OCI-LY7 (cell line): ENCODE results near the gene ASB2. TPM values are rescaled to one million over a fixed set of nuclear protein-coding genes. Genes with fewer than 3 reads are reported as not detected.

ENCODE experiments used
- BruUV-seq: library from RNA; stranded (reverse); fragments of 400-500 nt; replicated peaks from 2 replicates; lab custom pipeline; 2021; lab: Mats Ljungman, UMichigan
- CTCF ChIA-PET: fragments of 300-600 bp; sonication (Branson Sonifier 250); formaldehyde crosslinking; loops from one replicate; lab custom pipeline; 2022; ENCODE audit warnings: antibody characterized with exemption; ENCODE audit not compliant: unreplicated experiment; lab: Charles Lee
- POLR2A ChIA-PET: fragments of 300-600 bp; sonication (Branson Sonifier 250); formaldehyde crosslinking; loops from one replicate; lab custom pipeline; 2022; ENCODE audit warnings: antibody characterized with exemption; lab: Charles Lee
- DNase-seq: peaks from one replicate; pipeline ENCODE4 v3.0.0-alpha.2; 2015; ENCODE audit warnings: low spot score
- H2AFZ ChIP-seq: fragments of 200-600 bp; sonication (generic), shearing (Covaris generic); 2 replicates; pipeline ENCODE4 v1.6.1; 2014; ENCODE audit warnings: mild to moderate bottlenecking, antibody characterized with exemption, low read length, moderate library complexity
- H3K27ac ChIP-seq: fragments of 200-600 bp; sonication (generic); 2 replicates; pipeline ENCODE4 v1.5.1; 2014; ENCODE audit warnings: mixed run types, low read depth, mild to moderate bottlenecking, moderate library complexity, low read length, inconsistent platforms; ENCODE audit not compliant: poor library complexity, severe bottlenecking
- H3K36me3 ChIP-seq: fragments of 200-600 bp; sonication (generic); 2 replicates; pipeline ENCODE4 v1.6.1; 2014; ENCODE audit warnings: mild to moderate bottlenecking, antibody characterized with exemption, low read length, moderate library complexity, mixed read lengths; ENCODE audit not compliant: insufficient read depth
- H3K4me1 ChIP-seq: fragments of 200-600 bp; sonication (generic); 2 replicates; pipeline ENCODE4 v1.5.1; 2014; ENCODE audit warnings: mild to moderate bottlenecking, low read length; ENCODE audit not compliant: insufficient read depth, poor library complexity, severe bottlenecking
- H3K4me2 ChIP-seq: fragments of 200-600 bp; sonication (generic); 2 replicates; pipeline ENCODE4 v1.6.1; 2014; ENCODE audit warnings: mild to moderate bottlenecking, low read length
- H3K4me3 ChIP-seq: fragments of 200-600 bp; sonication (generic); 2 replicates; pipeline ENCODE4 v1.5.1; 2014; ENCODE audit warnings: mild to moderate bottlenecking, low read depth, low read length; ENCODE audit not compliant: poor library complexity, severe bottlenecking
- H3K79me2 ChIP-seq: fragments of 200-600 bp; sonication (generic); 2 replicates; pipeline ENCODE4 v1.6.1; 2016; ENCODE audit warnings: low read depth, mild to moderate bottlenecking, low read length, moderate library complexity, mixed read lengths; ENCODE audit not compliant: insufficient read depth
- H3K9me2 ChIP-seq: fragments of 200-600 bp; sonication (generic); 2 replicates; pipeline ENCODE4 v1.6.1; 2016; ENCODE audit warnings: mild to moderate bottlenecking, low read length, mixed read lengths; ENCODE audit not compliant: insufficient read depth
- H3K9me3 ChIP-seq: fragments of 200-600 bp; sonication (generic); 2 replicates; pipeline ENCODE4 v1.6.1; 2014; ENCODE audit warnings: mild to moderate bottlenecking, mixed run types, low read length, mixed read lengths
- H4K20me1 ChIP-seq: fragments of 200-600 bp; sonication (generic); 2 replicates; pipeline ENCODE4 v1.6.1; 2014; ENCODE audit warnings: mild to moderate bottlenecking, antibody characterized with exemption, low read length, moderate library complexity, mixed read lengths; ENCODE audit not compliant: insufficient read depth
- EZH2phosphoT487 ChIP-seq: fragments of 200-600 bp; sonication (generic); IDR thresholded peaks from 2 replicates; pipeline ENCODE4 v1.6.1; 2018; ENCODE audit warnings: low read depth, borderline replicate concordance, mild to moderate bottlenecking, mixed run types, antibody characterized with exemption, low read length, moderate library complexity, mixed read lengths
- intact Hi-C: fragments of 100-400 bp; cut with micrococcal nuclease; formaldehyde crosslinking; loops from one replicate; pipeline ENCODE4 v1.10.0; 2022; ENCODE audit not compliant: unreplicated experiment
- total RNA-seq, 2 experiments: library from RNA; depleted of rRNA in 1 of 2; stranded (reverse); fragments of >200 nt in 1 of 2; shearing (Covaris generic) in 1 of 2; gene quantifications; 2 replicates each; pipeline ENCODE4 v1.2.3, GENCODE V29; 2014 to 2022
- TF ChIP-seq, protein P1 (sequence below): fragments of 200-600 bp; sonication (generic); conservative IDR thresholded peaks from 2 replicates; pipeline ENCODE4 v1.5.1; 2014; ENCODE audit warnings: mild to moderate bottlenecking, antibody characterized with exemption, low read length, moderate library complexity, mixed read lengths

The ASB2 gene
- total RNA-seq, 2 experiments from 2014 or later = 21.7 to 23.6 TPM

- H3K9me2 ChIP-seq = no peaks in the 10 kb centered on the region
- ChIA-PET CTCF (no interaction called here), POLR2A (no interaction called here)
- no peak for TF ChIP-seq EZH2phosphoT487
- TF ChIP-seq, protein P1, sequence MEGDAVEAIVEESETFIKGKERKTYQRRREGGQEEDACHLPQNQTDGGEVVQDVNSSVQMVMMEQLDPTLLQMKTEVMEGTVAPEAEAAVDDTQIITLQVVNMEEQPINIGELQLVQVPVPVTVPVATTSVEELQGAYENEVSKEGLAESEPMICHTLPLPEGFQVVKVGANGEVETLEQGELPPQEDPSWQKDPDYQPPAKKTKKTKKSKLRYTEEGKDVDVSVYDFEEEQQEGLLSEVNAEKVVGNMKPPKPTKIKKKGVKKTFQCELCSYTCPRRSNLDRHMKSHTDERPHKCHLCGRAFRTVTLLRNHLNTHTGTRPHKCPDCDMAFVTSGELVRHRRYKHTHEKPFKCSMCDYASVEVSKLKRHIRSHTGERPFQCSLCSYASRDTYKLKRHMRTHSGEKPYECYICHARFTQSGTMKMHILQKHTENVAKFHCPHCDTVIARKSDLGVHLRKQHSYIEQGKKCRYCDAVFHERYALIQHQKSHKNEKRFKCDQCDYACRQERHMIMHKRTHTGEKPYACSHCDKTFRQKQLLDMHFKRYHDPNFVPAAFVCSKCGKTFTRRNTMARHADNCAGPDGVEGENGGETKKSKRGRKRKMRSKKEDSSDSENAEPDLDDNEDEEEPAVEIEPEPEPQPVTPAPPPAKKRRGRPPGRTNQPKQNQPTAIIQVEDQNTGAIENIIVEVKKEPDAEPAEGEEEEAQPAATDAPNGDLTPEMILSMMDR = no peak
- no peaks in the 10 kb centered on the region for H3K36me3 ChIP-seq
- no peaks in the 10 kb centered on the region for H3K79me2 ChIP-seq
- no peaks in the 10 kb centered on the region for H4K20me1 ChIP-seq
- no TSS peak for BruUV-seq
- intact Hi-C loops = no loop called here
- no peak overlapping the region for H3K4me3 ChIP-seq
- no peak overlapping the region for H3K4me2 ChIP-seq
- no peak overlapping the region for H3K27ac ChIP-seq
- H2AFZ ChIP-seq = no peak overlapping the region
- H3K9me3 ChIP-seq = no peaks in the 10 kb centered on the region
- H3K4me1 ChIP-seq = peaks cover 10% of the 10 kb centered on the region
- no peak for DNase-seq
Measured at GRCh38 chr14:94024549-94024948, 48.2 kb upstream of the ASB2 start.

DNA sequence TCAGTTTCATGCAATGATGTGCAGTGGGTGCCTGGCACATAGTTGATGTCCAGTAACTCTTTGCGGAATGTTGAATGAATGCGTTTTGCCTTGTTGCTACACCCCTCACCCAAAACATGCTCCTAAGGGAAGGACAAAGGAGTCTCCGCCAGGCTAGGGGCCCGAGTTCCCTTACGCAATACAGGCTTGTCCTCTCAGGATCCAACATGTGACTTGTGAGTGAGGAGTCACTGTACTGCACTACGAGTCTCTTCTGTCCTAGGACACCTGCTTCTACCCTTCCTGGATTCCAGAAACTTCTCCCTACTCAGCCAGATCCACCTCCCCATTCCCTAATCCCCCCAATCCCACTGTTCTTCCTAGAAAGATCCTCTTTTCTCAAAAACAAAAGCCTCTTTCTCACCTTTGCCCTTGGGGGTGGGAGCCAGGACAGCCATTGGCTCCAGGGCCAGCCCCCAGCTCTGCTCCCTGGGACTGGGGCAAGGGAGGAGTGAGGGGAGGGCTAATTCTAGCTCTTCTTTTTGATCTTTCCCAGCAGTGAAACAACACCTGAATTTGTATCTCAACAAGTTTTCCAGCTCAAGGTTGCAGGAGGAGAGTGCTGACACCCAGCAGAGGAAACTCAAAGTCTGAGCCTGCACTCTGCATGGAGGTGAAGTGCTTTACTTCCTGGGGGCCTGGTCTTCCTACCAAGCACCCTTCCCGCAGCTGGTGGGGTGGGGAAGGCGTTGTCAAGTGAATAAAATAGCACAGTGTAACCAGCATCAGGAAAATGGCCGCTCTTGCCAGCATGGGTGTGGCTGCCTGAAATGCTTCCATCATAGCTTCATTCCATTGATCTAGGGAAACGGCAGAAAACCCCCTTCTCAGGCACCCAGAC lies 46.4 kb upstream of the ASB2 start:
- H3K9me3 ChIP-seq = no peaks in the 10 kb centered on the region
- DNase-seq = no peak
- H3K27ac ChIP-seq = no peak overlapping the region
- no peak overlapping the region for H3K4me3 ChIP-seq
- peak overlapping the region; percentile 42; the same call in 1 of the 2 replicates for H2AFZ ChIP-seq
- ChIA-PET POLR2A (interaction anchor here (1.6 kb wide), 1 partner anchor 59 kb away, joined by 3 read pairs; no protein-coding TSS in a partner anchor), CTCF (no interaction called here)
- TF ChIP-seq, protein P1 = no peak
- no peak for TF ChIP-seq EZH2phosphoT487
- BruUV-seq = no TSS peak
- no peak overlapping the region for H3K4me2 ChIP-seq
- intact Hi-C loops = no loop called here
- H4K20me1 ChIP-seq = no peaks in the 10 kb centered on the region
- no peaks in the 10 kb centered on the region for H3K79me2 ChIP-seq
- H3K4me1 ChIP-seq = peaks cover 10% of the 10 kb centered on the region
- H3K9me2 ChIP-seq = no peaks in the 10 kb centered on the region
- no peaks in the 10 kb centered on the region for H3K36me3 ChIP-seq
